ENCODE results near the gene ALKBH6.

DNA sequence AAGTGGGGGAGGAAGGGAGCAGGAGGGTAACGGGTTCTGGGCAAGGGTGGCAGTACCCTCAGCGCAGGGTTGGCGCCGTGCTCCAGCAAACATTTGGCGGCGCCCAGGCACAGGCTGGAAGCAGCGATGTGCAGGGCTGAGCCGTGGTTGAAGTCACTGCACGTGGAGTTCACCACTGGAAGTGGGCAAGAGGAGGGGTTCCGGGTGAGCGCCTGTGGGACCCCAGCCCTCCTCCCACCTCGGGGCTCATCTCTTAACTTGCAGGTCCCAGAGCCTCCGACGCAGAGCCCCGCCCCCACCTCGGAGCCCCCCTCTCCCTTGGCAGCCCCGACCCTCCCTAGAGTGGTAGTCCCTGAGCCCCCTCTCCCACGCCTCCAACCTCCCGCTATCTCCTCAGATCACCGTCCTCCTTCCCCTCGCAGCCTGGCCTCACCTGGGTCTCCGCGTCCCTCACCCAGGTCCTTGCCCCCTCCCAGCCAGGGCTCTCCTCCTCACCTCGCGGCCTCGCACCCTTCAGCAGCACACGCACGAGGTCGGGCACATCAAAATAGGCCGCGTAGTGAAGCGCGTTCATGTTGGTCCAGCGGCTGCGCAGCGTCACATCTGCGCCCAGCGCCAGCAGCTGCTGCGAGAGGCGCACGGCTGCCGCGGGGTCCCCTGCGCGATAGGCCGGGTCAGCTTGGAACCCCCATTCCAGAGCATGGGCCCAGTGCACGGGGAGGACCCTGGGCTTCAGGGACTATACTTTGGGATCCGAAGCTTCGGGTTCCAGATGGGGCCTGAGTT lies 12.3 kb upstream of the ALKBH6 start:
- TF ChIP-seq ZNF592 (IDR thresholded peaks at IDR 0.05) (no peak), MAX (CRISPR knock-in tag; IDR thresholded peaks at IDR 0.05) (no peak)

Measured in K562 (cell line).